Islet of Langerhans (tissue), 1 donor: Measurements from ENCODE around the gene PDPK1.

Source experiments
- FAIRE-seq: peaks from one replicate; lab custom pipeline; 2011; peaks lifted over from hg19 to GRCh38; lab: Jason Lieb, UNC

PDPK1 gene

GRCh38 chr16:2537451-2538379 is at the start of gene PDPK1:
TSS of gene PDPK1 (plus strand) at chr16:2538021. CDS start at chr16:2538113, 92 bp downstream.
- no peak for FAIRE-seq

- no peak for FAIRE-seq
Observed at GRCh38 chr16:2489581-2489980, 48.2 kb upstream of the PDPK1 start.

GRCh38 chr16:2490190-2491105 is 47.4 kb upstream of the PDPK1 start:
- FAIRE-seq: no peak

- no peak for FAIRE-seq
Observed at GRCh38 chr16:2492292-2492691, 45.5 kb upstream of the PDPK1 start.

GRCh38 chr16:2493605-2494004 is 44.2 kb upstream of the PDPK1 start:
- no peak for FAIRE-seq

- no peak for FAIRE-seq
Observed at GRCh38 chr16:2494616-2495015, 43.2 kb upstream of the PDPK1 start.

GRCh38 chr16:2495041-2495440 is 42.8 kb upstream of the PDPK1 start:
- FAIRE-seq: no peak

GRCh38 chr16:2496223-2497115 is 41.4 kb upstream of the PDPK1 start:
- no peak for FAIRE-seq

GRCh38 chr16:2497116-2497630 is 40.6 kb upstream of the PDPK1 start:
- no peak for FAIRE-seq

- no peak for FAIRE-seq
Observed at GRCh38 chr16:2497695-2498484, 39.9 kb upstream of the PDPK1 start.

GRCh38 chr16:2498531-2499253 is 39.1 kb upstream of the PDPK1 start:
- no peak for FAIRE-seq

GRCh38 chr16:2499454-2499853 is 38.4 kb upstream of the PDPK1 start:
- FAIRE-seq: no peak

- FAIRE-seq: no peak
Observed at GRCh38 chr16:2499890-2500429, 37.9 kb upstream of the PDPK1 start.

GRCh38 chr16:2500430-2500917 is 37.3 kb upstream of the PDPK1 start:
- no peak for FAIRE-seq

GRCh38 chr16:2500918-2501750 is 36.7 kb upstream of the PDPK1 start:
- FAIRE-seq: no peak

GRCh38 chr16:2501946-2502895 is 35.6 kb upstream of the PDPK1 start:
- no peak for FAIRE-seq

- FAIRE-seq: no peak
Observed at GRCh38 chr16:2505695-2506094, 32.1 kb upstream of the PDPK1 start.
